HG02840 (cell line): ENCODE measurements around the gene ROS1.

ENCODE experiments used
- ATAC-seq: cut with Tn5 transposase; IDR thresholded peaks from one replicate; pipeline ENCODE4 v1.9.1; 2021; ENCODE audit warnings: mild to moderate bottlenecking, moderate library complexity, moderate number of reproducible peaks; ENCODE audit not compliant: unreplicated experiment, low FRiP score

Gene ROS1

DNA sequence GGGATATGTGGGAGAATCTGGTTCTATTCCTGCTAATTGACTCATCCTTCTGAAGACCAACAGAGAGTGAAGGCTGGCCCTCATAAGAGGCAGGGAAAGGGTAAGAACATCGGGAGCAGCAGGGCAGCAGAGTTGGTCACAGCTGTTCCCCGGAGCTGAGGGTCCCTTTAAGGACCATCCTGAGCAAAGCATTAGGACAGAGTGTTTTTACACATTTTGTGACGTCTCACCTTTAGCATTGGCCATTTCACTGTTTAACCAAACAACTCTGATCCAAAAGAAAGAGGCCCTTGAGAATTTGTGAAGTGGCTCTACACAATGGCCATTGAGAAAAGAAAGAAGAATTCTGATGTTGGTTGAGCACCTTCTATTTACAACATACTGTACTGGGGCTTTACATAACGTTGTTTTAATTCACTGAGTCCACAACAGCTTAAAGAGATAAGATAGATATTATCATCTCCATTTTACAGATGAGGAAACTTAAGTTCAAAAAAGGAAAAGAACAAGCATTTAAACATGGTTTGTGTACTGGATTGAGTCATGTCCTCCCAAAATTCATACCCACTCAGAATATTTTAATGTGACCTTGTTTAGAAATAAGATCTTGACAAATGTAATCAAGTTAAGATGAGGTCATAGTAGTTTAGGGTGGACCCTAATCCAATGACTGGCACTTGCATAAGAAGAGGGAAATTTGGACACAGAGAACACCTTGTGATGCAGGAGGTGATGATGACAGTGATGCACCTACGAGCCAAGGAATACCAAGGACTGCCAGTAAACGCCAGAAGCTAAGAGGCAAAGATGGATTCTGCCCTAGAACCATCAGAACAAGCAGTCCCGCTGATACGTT is 98.4 kb downstream of the ROS1 start:
- no peak for ATAC-seq

DNA sequence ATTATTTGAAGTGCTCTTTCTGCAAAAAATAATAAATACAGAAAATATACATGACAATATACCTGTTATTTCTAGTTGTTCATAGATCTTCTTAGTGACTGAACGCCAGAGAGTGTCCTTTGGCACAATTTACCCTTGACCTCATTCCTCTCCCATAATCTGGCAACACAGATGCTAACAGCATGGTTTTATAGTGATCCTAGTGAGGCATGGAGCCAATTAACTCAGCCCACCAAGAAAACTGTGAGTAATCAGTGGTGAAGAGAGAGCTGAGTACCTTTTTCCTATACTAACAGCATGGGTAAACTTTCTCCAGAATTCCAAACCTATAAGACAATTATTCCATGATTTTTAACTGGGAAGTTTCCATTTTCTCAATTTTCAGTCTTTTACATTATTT is 99.3 kb downstream of the ROS1 start:
- ATAC-seq = no peak

DNA sequence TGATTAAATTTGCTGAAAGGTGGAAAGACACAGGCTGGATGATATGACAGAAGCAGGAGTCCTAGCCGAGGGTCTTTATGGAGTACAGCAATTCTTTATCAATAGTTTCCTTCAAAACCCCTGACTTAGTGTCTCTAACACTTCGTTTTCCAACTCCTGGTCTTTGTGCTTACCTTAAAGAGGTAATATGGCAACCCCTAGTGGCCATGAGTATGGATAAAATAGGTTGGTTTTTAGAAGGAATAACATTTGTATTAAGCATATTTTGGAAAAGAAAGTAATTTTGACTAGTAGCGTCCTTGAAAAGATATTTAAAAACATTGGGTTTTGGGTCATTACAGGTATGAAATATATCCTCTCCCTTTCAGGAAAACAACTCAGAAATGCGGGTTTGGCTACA is 108.5 kb downstream of the ROS1 start:
- ATAC-seq = no peak

DNA sequence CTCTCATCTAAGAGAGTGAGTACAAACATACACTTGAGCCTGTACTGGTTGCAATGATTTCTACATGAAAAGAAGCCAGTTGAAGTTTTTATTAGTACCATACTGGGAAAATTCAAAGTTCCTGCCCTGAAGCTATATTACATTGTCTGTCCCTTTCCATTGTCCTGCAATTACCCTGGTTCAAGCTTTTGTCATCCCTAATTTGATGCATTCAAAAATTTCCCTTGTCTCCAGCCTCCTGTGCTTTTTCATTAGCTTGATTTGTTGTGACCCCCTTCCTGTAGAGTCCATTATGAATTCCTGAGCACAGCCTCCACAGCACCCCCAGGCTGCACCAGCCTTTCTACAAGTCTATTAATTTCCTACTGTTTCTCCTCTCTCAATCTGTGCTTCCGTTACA is 114.0 kb downstream of the ROS1 start:
- no peak for ATAC-seq

DNA sequence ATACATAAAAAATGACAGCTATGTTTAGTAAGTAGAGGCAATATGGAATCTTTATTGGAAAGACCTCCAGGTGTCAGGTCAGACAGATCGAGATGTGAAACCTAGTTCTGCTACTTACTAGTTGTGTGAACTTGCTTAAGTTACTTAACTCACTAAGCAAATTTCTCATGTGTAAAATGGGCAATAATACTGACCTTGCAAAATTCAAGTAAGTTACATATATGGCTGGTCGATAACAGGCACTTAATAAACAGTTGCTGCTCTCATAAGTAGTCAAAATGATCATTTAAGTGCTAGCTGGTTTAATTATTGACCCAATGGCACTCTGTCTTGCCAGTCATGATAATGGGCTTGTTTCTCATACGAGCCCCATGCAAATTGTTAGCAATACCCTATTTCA is 114.4 kb downstream of the ROS1 start:
- ATAC-seq = no peak

DNA sequence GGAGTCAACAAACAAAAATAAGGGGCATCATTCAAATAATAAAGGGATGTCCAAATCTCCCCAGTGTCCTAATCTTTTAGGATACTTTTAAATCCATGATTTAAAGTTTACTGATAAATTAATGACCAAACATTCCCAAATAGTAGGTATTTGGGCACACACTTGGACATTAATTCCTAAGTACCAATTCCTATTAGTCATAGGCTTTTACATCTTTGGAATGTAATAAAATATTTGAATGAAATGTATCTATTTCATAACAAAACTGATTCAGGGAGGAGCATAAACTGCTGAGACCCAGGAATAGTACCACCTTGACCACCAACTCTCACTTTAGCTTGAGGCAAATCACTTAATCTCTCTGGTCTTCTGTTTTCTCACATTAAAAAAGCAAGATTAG is 116.1 kb downstream of the ROS1 start:
- ATAC-seq = no peak

DNA sequence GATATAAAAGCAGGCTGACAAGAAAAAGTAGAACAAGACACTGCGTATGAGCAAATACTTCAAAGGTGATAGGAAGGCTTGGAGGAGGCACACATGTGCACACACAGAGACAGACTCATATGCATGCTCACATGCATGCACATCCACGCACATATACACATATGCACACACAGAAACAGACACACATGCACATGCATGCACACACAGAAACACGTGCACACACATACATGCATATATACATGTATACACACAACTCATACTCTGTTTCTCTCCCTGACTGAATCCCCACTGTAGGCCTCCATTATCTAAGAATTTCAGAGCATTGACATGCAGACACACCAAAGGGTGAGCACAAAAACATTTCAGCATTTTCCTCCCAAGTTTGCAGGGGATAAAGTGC is 116.7 kb downstream of the ROS1 start:
- no peak for ATAC-seq

DNA sequence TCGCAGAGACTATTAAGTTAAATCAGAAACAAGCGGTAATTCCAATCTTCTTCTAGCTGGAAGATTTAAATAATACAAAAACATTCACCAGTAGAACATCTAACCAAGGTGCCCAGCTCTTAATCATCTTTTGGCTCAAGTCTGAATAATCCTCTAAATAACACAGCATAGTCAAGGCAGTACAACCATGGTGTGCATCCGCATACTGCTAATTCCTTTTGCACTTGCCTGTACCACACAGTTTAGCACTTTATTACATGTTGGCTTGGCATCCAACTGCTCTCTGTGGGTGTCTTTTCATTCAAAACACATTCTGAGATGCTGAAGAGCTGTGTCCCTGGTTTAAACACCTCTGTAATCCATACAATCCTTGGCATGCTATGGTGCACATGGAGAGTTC is 118.1 kb downstream of the ROS1 start:
- no peak for ATAC-seq

DNA sequence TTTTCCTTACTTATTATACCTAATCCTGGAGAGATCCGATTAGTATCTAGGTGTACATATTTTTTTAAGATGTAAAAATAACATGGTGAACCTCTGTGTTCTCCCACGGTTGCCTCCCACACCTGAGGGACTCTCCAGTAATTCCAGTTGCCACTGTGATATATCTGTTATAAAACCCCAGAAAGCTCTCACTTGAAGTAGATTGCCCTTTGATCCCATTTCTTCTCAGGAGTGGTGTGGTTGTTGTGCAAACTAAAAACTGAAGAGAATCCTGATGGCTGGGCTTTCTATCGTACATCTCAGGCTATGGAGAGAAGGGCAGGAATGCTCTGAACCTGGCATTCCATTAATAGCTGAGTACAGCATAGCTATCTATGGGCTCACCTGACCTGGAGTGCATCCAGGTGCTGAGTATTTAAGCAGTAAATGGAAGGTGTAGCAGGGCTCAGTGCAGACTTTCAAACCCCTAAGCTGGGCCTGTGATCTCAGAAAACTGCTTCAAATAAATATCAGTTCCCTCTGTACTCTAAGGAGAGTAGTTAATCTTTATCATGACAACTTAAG is 119.4 kb downstream of the ROS1 start:
- ATAC-seq = no peak

DNA sequence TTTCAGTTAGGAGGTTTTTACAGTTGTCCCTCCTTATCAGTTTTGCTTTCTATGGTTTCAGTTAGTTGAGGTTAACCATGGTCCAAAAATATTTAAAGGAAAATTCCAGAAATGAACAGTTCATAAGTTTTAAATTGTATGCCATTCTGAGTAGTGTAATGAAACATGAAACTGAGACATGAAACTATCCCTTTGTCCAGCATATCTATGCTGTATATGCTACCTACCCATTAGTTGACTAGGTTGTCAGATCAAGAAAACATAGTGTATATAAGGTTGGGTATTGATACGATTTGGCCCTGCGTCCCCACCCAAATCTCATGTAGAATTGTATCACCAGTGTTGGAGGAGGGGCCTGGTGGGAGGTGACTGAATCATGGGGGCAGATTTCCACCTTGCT is 121.3 kb downstream of the ROS1 start:
- no peak for ATAC-seq

DNA sequence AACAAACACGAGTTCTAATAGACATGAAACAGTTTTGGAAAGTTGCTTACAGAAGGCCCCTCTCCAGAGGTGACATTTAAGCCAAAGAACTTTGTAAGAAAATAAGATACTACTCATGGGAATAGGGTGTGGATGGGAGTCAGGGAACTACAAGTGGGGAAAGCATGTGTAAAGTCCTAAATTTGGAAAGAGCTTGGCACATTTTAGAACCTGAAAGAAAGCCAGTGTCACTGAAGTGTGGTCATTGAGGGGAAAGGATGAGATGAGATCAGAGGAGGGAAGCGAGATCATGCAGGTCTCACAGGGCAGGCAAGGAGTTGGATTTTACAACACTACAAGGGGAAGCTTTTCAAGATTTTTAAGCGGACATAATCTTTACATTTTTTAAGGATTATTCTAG is 122.4 kb downstream of the ROS1 start:
- no peak for ATAC-seq

DNA sequence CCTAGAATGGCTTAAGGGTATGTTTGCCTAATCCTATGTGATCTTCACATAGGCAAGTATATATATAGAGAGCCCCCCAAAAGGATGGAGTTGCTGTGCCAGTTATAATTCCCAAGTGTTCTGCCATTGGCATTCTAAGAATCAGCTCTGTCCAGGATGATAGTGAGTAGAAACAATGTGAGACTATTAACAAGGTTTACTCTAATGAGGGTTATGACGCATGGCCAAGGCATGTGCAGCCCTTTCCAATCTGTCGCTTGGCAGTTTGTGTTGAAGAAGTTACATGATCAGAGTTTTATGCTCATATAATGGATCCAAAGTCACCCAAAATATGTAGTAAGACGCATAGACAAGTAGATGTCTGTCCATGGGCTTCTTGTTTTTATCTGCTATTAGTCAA is 126.8 kb downstream of the ROS1 start:
- ATAC-seq = no peak

DNA sequence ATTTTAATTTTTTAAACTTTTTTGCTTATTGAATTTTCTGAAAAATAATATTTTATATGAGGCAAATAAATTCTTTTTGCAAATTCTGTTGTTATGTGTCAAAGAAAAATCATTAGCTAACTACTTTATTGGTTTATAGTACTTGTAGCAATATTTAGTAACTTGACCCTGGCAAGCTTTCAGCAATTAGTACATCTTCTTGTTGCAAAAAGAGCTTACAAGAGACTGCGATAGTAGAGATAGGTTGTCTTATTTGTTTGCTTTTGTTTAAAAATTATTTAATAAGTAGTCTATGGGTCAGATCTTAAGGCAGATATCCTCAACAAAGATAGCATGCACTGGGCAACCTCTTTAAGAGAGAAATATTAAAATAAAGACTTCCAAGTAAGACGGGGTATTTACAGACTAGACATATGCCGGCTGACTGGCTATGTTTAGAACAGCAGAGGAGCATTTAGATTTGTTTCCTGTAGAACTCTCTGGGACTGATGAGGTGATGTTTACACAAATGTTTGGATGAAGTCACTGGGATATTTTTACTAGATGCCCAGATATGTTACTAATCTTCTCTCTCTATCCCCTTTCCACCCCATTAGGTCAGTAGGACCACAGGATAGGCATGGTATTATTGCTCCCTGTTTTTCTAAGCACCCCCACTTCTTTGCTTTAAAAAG is 135.4 kb downstream of the ROS1 start:
- ATAC-seq = no peak

DNA sequence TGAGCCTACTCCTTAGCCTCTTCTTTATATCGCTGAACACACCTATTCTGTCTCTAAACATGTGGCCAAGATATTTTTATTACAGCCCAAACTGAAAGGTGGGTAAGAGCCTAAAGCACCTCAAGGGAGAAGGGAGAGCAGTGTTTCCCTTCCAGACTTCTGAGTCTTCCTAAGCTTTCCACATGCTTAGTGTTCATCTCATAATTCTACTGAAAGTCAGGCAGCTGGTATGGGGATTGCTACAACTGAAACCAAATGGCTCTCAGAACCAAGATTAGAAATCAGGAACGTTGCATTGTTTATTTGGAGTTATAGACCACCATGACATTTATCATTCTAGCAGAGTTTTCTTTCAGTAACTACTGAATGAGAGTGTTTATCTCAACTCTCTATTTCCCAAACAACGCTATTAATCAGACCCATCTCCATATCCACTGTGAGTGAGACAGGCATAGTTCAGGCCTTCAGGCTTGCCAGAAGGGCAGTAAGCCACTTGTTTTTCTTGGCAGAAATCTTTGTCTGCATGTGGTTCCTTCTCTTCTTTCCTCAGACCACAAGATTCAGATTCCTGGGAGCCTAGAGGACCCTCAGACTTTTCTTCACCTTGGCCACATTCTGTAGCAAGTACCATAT is 137.5 kb downstream of the ROS1 start:
- ATAC-seq = no peak

DNA sequence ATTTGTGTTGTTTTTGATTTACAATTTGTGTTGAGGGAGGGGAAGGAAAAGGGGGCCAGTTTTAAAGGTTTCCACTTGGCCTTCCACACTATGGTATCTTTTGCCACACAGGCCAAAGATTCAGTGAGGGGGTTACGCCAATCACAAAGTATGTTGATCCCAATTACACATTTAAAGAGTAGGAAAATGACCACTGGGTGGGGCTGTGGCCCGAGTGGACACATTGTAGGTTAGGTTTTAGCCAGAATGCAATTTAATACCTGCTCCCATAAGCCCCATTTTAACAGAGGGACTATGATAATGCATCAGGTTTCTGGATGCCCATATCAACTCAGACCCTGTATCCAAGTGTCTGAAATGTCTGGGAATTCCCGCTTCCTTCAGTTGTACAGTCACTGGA is 144.8 kb downstream of the ROS1 start:
- no peak for ATAC-seq

DNA sequence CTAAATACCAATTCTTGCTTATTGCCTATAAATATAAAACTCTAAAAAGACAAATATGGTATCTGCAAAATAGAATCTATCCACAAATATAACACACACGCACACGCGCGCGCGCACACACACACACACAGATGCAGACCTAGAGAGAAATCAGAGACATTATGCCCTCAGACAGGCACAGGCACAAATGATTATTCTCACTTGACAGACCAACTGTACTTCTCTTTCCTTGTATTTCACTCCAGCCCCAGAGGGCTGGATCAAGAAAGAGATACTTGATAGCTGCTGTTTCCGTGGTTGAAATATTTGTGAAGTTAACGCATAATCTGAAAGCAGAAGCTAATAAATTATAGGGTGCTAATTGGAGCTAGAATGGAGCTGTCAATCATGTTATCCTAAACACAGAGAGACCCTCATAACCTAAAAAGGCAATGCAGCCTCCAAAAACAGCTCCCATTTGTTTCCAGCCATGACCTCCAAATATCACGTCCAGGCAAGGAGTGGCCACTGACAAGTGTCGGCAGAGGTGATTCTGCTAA is 148.9 kb downstream of the ROS1 start:
- no peak for ATAC-seq

DNA sequence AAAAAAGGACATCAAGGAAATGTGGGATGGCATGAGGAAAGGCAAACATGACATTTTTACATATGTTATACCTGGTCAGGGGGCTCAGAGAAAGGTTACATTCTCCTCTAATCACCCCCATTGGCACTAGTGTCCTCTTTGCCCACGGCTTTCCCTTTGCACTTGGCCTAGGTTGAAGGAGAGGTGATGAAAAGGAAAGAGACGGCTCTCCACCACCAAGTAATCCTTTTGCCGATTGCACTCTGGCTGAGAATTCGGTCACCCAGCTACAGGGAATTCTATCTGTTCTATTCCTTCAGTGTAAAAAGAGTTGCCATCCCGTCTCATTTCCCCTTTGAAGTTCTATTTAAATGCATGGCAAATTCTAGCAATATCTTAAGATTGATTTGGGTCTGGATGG is 150.0 kb downstream of the ROS1 start:
- ATAC-seq = no peak

DNA sequence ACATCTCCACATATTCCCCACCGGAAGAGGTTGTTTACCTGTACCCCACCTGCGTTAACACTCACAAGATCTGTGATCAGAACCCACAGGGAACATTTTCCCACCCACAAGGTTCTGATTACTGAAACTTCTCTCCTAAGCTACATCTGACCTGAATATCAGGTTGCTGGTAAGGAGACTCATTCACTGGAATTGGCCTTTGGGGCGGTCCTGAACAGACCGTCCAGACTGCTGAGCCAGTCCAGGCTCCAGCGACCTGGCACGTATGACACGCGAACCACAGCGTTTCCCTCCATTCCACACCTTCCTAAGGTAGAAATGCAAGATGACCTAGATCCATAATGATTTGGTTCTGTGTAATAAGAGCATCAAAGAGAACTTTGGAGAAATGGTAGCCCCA is 150.5 kb downstream of the ROS1 start:
- ATAC-seq = no peak

DNA sequence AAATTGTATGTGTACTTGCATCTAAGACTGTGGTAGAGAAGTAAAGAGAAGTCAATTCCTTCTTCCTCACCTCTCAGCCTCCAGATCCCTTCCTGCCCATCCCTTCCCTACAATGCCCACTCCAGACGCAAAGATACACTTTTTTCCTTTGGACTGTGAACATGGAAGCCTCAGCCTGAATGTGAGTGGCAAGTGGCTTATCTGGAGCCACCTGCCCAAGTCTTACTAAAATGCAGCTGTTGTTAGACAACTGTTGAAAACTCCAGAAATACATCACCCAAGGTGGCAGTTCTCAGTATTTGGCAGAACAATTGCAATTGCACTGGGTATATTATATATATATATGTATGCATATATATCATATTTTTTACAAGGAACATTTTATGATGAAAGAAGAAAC is 152.9 kb downstream of the ROS1 start:
- ATAC-seq = no peak

DNA sequence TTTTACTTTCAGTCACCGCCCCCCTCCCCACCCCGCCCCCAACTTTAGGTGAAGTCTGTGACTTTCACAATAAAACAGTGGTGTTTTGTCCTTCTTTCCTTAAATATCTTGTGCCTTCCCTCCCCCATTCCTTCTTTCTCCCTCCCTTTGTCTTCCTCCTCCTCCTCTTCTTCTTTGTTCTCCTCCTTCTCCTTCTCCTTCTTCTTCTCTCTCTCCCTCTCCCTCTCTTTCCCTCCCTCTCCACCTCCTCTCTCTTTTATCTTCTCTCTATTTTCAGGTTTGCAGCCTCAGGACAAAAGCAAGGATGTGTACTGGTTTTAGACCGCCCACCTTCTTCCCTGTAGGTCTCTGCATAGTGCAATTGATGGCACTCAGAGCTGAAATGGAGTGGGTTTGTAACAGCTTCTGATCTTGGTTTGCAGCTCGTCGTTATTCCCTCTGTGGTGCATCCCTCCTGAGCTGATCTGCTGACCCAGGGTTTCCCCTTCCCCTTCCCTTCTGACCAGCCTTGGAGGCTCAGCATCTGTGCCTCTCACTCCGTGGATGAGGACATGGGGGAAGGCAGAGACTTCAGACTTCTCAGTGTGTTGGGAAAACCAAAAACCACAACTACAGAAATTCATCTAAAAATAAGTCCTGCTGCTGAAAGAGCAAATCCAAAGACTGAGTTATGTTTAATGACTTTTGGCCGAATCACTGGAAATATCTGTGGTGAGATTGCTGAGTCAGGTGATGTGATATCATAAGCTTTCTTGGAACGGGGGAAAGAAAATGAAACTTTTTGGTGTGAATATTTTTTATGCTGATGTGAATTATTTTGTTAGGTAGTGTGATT is 153.5 kb downstream of the ROS1 start:
- no peak for ATAC-seq
